Right lobe of liver (tissue), 6 donors: ENCODE measurements around the gene RPS14. TPM values are rescaled to one million over a fixed set of nuclear protein-coding genes. Genes with fewer than 3 reads are reported as not detected.

Experiments used
- ATAC-seq, 4 donors: fragments of 200-7000 bp; cut with Tn5 transposase; one replicate each; pipeline ENCODE4 v1.9.1; 2020; ENCODE audit warnings: mild to moderate bottlenecking in 4 of 4, moderate library complexity in 4 of 4
- DNase-seq, 3 donors: peaks; one replicate each; pipeline ENCODE4 v3.0.0-alpha.2; 2020
- H3K27ac ChIP-seq, 3 donors: fragments of 200-600 bp; one replicate each; pipeline ENCODE4 v1.8.0; 2022
- H3K27me3 ChIP-seq, 2 donors: fragments of 200-600 bp; one replicate each; pipeline ENCODE4 v1.8.0; 2022
- H3K36me3 ChIP-seq, 4 donors: fragments of 200-600 bp; sonication (generic) in 1 of 4; one replicate each; pipeline versions ENCODE4 v1.5.1 to v1.8.0; 2017 to 2022; ENCODE audit warnings: control low read depth in 1 of 4
- H3K4me1 ChIP-seq, 4 donors: fragments of 200-600 bp; sonication (generic) in 1 of 4; one replicate each; pipeline versions ENCODE4 v1.5.1 to v1.8.0; 2017 to 2022; ENCODE audit warnings: control low read depth in 1 of 4
- H3K4me3 ChIP-seq, 3 donors: fragments of 200-600 bp; one replicate each; pipeline ENCODE4 v1.8.0; 2022
- H3K9me3 ChIP-seq, 4 donors: fragments of 200-600 bp; sonication (generic) in 1 of 4; one replicate each; pipeline versions ENCODE4 v1.5.1 to v1.8.0; 2017 to 2022; ENCODE audit warnings: control low read depth in 1 of 4
- POLR2A ChIP-seq: fragments of 450-650 bp; IDR thresholded peaks from one replicate; pipeline ENCODE4 v1.6.1; 2017; ENCODE audit warnings: antibody characterized with exemption, mild to moderate bottlenecking
- WGBS: methylation state at CpG from one replicate; pipeline ENCODE4 v1.1.6; 2018; ENCODE audit warnings: low coverage, low lambda C conversion rate; ENCODE audit not compliant: insufficient coverage; ENCODE audit errors: missing lambda C conversion rate; 5-methylcytosine and 5-hydroxymethylcytosine counted together
- intact Hi-C, 2 donors: fragments of 100-400 bp; cut with DNase I; formaldehyde crosslinking; loops; one replicate each; pipeline versions ENCODE4 v1.11.2 to v1.14.1; 2022
- total RNA-seq, 6 experiments: library from RNA; depleted of rRNA in 2 of 6; stranded (reverse); fragments of >200 nt in 2 of 6; fragmentation: NEBNext Ultra II Directional in 3 of 6; extraction: Animal tissue kit (Norgen Biotek cat#: 25700) in 3 of 6; gene quantifications; one replicate each; pipeline versions ENCODE4 v1.1.0 to v1.2.4, GENCODE V29; 2016 to 2023
- TF ChIP-seq, protein P1 (sequence below), 4 donors: fragments of 200-600 bp in 3 of 4; fragments of 450-650 bp in 1 of 4; IDR thresholded peaks; one replicate each; pipeline versions ENCODE4 v1.5.1 to v1.8.0; 2016 to 2022; ENCODE audit warnings: antibody characterized with exemption in 4 of 4, mild to moderate bottlenecking in 2 of 4
- donor health status: DM: no; HTN: yes; CAD: no.
- donor health status: DM: no; HTN: no; CAD: no.
- donor health status: DM: no; HTN: no; CAD: no.
- donor health status: DM: no; HTN: yes; CAD: no.
- donor health status: DM: no; HTN: yes; CAD: no.

RPS14 gene
- total RNA-seq, 6 experiments from 2014 or later: 573 to 800 (median 663) TPM

GRCh38 chr5:150406103-150406722 lies 43.3 kb downstream of the RPS14 start:
- ATAC-seq (no peak), DNase-seq (no peak)
- 100% methylated on average over 2 of the region's 4 CpGs for WGBS
- Histone ChIP-seq H3K4me1 (peaks cover 0 to 11% (median 6%) of the 10 kb centered on the region in 4 donors), H3K27me3 (no peaks in the 10 kb centered on the region), H3K4me3 (no peak overlapping the region), H3K27ac (no peak overlapping the region), H3K36me3 (peaks cover 0 to 16% (median 0%) of the 10 kb centered on the region in 4 donors), H3K9me3 (no peaks in the 10 kb centered on the region)
- intact Hi-C loops: no loop called here
- TF ChIP-seq, protein P1, sequence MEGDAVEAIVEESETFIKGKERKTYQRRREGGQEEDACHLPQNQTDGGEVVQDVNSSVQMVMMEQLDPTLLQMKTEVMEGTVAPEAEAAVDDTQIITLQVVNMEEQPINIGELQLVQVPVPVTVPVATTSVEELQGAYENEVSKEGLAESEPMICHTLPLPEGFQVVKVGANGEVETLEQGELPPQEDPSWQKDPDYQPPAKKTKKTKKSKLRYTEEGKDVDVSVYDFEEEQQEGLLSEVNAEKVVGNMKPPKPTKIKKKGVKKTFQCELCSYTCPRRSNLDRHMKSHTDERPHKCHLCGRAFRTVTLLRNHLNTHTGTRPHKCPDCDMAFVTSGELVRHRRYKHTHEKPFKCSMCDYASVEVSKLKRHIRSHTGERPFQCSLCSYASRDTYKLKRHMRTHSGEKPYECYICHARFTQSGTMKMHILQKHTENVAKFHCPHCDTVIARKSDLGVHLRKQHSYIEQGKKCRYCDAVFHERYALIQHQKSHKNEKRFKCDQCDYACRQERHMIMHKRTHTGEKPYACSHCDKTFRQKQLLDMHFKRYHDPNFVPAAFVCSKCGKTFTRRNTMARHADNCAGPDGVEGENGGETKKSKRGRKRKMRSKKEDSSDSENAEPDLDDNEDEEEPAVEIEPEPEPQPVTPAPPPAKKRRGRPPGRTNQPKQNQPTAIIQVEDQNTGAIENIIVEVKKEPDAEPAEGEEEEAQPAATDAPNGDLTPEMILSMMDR (IDR thresholded peaks at IDR 0.05): no peak
- no peak for TF ChIP-seq POLR2A

- peaks cover 0 to 4% (median 2%) of the 10 kb centered on the region in 4 donors for H3K4me1 ChIP-seq
- H3K27ac ChIP-seq: no peak overlapping the region
- intact Hi-C loops: no loop called here
- H3K4me3 ChIP-seq: no peak overlapping the region
- WGBS: 100% methylated on average over 1 of the region's 9 CpGs
- ATAC-seq: no peak
- no peak for TF ChIP-seq POLR2A
- TF ChIP-seq, protein P1 (IDR thresholded peaks at IDR 0.05): no peak
- H3K9me3 ChIP-seq: no peaks in the 10 kb centered on the region
- H3K27me3 ChIP-seq: no peaks in the 10 kb centered on the region
- peaks cover 0 to 16% (median 0%) of the 10 kb centered on the region in 4 donors for H3K36me3 ChIP-seq
- DNase-seq: peak in 1 of 3 donors; percentile 16
Measured at GRCh38 chr5:150404941-150405816, 44.4 kb downstream of the RPS14 start.

GRCh38 chr5:150404535-150404934 lies 45.0 kb downstream of the RPS14 start:
- TF ChIP-seq POLR2A: no peak
- TF ChIP-seq, protein P1 (IDR thresholded peaks at IDR 0.05): no peak
- Histone ChIP-seq H3K9me3 (no peaks in the 10 kb centered on the region), H3K27ac (no peak overlapping the region), H3K27me3 (no peaks in the 10 kb centered on the region), H3K36me3 (peaks cover 0 to 16% (median 0%) of the 10 kb centered on the region in 4 donors), H3K4me1 (no peaks in the 10 kb centered on the region), H3K4me3 (no peak overlapping the region)
- whole genome bisulfite sequencing: no CpG with 5 or more reads among the region's 10 CpGs
- ATAC-seq (no peak), DNase-seq (no peak)
- intact Hi-C loops: no loop called here

GRCh38 chr5:150404121-150404520 lies 45.4 kb downstream of the RPS14 start:
- intact Hi-C loops: no loop called here
- DNase-seq (no peak), ATAC-seq (peak in 2 of 4 donors; percentile 13 to 16)
- no peaks in the 10 kb centered on the region for H3K27me3 ChIP-seq
- no peak overlapping the region for H3K4me3 ChIP-seq
- 56% methylated on average over 5 of the region's 5 CpGs for WGBS
- H3K9me3 ChIP-seq: no peaks in the 10 kb centered on the region
- no peaks in the 10 kb centered on the region for H3K4me1 ChIP-seq
- no peak overlapping the region for H3K27ac ChIP-seq
- H3K36me3 ChIP-seq: peaks cover 0 to 16% (median 2%) of the 10 kb centered on the region in 4 donors
- TF ChIP-seq, protein P1 (IDR thresholded peaks at IDR 0.05): no peak
- TF ChIP-seq POLR2A: no peak
